Sigmoid colon (tissue), 4 donors: Measurements from ENCODE around the gene NGF.

Source experiments
- EP300 ChIP-seq, 4 donors: sonication (generic); formaldehyde crosslinking; IDR thresholded peaks; one replicate each; pipeline ENCODE4 v1.6.1; 2017; ENCODE audit warnings: antibody characterized with exemption in 4 of 4
- POLR2A ChIP-seq, 2 donors: fragments of 450-650 bp; IDR thresholded peaks; one replicate each; pipeline ENCODE4 v1.6.1; 2016; ENCODE audit warnings: antibody characterized with exemption in 2 of 2, mild to moderate bottlenecking in 2 of 2, moderate library complexity in 2 of 2
- TF ChIP-seq, protein P1 (sequence below), 4 experiments: fragments of 450-650 bp in 3 of 4; fragments of 200-600 bp in 1 of 4; IDR thresholded peaks; one replicate each; pipeline ENCODE4 v1.5.1; 2016 to 2019; ENCODE audit warnings: antibody characterized with exemption in 4 of 4, mild to moderate bottlenecking in 3 of 4, moderate library complexity in 2 of 4

DNA sequence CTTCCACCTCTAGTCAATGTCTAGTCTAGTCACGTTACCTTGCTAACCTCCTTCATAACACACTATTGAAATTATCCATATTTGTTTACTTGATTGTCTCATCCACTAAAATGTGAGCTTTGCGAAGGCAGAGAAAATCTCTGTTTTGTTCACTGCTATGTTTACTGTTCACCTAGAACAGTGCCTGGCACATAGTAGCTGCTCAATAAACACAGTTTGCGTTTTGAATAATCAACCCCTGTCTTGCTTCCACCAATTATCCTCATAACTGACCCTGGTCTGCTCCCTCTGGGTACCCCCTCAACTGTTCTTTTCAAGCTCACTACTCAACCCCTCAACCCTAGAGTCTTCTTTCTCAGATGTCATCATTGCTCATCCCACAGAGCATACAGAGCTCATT is 36.5 kb upstream of the NGF start:
- TF ChIP-seq EP300 (IDR thresholded peaks at IDR 0.05) = no peak
- TF ChIP-seq, protein P1, sequence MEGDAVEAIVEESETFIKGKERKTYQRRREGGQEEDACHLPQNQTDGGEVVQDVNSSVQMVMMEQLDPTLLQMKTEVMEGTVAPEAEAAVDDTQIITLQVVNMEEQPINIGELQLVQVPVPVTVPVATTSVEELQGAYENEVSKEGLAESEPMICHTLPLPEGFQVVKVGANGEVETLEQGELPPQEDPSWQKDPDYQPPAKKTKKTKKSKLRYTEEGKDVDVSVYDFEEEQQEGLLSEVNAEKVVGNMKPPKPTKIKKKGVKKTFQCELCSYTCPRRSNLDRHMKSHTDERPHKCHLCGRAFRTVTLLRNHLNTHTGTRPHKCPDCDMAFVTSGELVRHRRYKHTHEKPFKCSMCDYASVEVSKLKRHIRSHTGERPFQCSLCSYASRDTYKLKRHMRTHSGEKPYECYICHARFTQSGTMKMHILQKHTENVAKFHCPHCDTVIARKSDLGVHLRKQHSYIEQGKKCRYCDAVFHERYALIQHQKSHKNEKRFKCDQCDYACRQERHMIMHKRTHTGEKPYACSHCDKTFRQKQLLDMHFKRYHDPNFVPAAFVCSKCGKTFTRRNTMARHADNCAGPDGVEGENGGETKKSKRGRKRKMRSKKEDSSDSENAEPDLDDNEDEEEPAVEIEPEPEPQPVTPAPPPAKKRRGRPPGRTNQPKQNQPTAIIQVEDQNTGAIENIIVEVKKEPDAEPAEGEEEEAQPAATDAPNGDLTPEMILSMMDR (IDR thresholded peaks at IDR 0.05) = no peak
- no peak for TF ChIP-seq POLR2A (IDR thresholded peaks at IDR 0.05)
